ENCODE data around the gene THBD. TPM values are rescaled to one million over a fixed set of nuclear protein-coding genes. Genes with fewer than 3 reads are reported as not detected.

Gene THBD
- total RNA-seq, 1 experiment from 2014 or later: 0.28 TPM

DNA sequence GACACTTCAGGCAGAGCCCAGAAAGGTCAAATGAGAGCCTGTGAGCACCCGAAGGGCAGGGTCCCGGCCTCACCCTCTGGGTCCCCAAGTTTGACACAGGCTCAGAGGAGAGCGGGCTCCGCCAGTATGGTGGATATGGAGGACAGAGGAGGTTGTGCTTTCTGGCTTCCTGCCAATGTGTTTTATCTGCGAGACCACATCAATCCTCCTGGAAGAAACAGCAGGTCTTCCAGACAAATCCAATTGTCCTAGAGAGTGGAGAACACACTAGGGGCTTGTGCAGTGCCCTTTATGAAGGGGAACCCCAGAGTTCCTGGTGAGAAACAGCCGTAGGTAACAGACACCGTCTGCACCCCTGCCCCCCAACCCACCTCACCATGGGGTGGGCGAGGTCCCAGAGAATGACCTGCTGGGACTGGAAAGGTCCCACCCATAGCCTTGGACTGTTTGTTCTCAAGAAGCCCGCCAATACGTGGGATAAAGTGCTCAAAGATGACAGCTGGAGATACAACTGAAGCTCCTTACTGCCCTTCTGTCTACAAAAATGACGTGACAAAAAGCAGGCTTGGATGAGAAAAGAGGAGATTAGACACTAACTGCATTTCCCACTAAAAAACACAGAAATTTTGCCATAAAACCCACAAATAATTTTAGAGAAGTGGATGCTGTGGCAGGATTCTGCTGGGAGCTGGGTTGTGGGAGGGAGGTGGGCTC lies 38.3 kb downstream of the THBD start:
- no peak overlapping the region for H2AK5ac ChIP-seq (ENCODE audit: insufficient read length, low read length)
- no peaks in the 10 kb centered on the region for H3K23me2 ChIP-seq (ENCODE audit: insufficient read length, low read depth, low read length, poor library complexity, severe bottlenecking)
- H3K79me2 ChIP-seq (ENCODE audit: insufficient read depth, low read length): no peaks in the 10 kb centered on the region
- no peak overlapping the region for H2BK120ac ChIP-seq (ENCODE audit: low read depth, low read length, poor library complexity, severe bottlenecking)
- H2BK12ac ChIP-seq (ENCODE audit: insufficient read length, low read depth, low read length): no peak overlapping the region
- H3K79me1 ChIP-seq (ENCODE audit: insufficient read depth, low read depth, low read length, poor library complexity, severe bottlenecking): no peaks in the 10 kb centered on the region
- no peak for DNase-seq
- H3K18ac ChIP-seq (ENCODE audit: insufficient read length, low read depth, low read length): no peak overlapping the region
- H3K36me3 Mint-ChIP-seq (ENCODE audit: insufficient read depth in 1 of 3, low read depth in 3 of 3): no peaks in the 10 kb centered on the region
- no peak overlapping the region for H2BK5ac ChIP-seq (ENCODE audit: insufficient read length, low read length)
- H3T11ph ChIP-seq (ENCODE audit: low read length): no peak overlapping the region
- no peak overlapping the region for H3K27ac Mint-ChIP-seq
- no peak overlapping the region for H2BK20ac ChIP-seq (ENCODE audit: low read depth, low read length, poor library complexity, severe bottlenecking)
- H2AFZ ChIP-seq (ENCODE audit: low read length): no peak overlapping the region
- peaks cover 7 to 10% of the 10 kb centered on the region in 2 experiments for H3K4me1 Mint-ChIP-seq
- no peaks in the 10 kb centered on the region for H3K27me3 Mint-ChIP-seq (ENCODE audit: low read depth)
- no peak overlapping the region for H3K56ac ChIP-seq (ENCODE audit: insufficient read length, low read depth, low read length)
- no peak overlapping the region for H3K4me2 ChIP-seq (ENCODE audit: insufficient read depth, insufficient read length, low read length)
- no peak overlapping the region for H4K91ac ChIP-seq (ENCODE audit: insufficient read length, low read depth, low read length)
- H3K4me3 Mint-ChIP-seq: no peak overlapping the region
- no peaks in the 10 kb centered on the region for H3K9me3 ChIP-seq (ENCODE audit: control insufficient read depth, low read depth, low read length)
- no peak overlapping the region for H3K27ac ChIP-seq (ENCODE audit: insufficient read length, low read depth, low read length)
- no peaks in the 10 kb centered on the region for H3K9me3 Mint-ChIP-seq
- TF ChIP-seq, protein P1, sequence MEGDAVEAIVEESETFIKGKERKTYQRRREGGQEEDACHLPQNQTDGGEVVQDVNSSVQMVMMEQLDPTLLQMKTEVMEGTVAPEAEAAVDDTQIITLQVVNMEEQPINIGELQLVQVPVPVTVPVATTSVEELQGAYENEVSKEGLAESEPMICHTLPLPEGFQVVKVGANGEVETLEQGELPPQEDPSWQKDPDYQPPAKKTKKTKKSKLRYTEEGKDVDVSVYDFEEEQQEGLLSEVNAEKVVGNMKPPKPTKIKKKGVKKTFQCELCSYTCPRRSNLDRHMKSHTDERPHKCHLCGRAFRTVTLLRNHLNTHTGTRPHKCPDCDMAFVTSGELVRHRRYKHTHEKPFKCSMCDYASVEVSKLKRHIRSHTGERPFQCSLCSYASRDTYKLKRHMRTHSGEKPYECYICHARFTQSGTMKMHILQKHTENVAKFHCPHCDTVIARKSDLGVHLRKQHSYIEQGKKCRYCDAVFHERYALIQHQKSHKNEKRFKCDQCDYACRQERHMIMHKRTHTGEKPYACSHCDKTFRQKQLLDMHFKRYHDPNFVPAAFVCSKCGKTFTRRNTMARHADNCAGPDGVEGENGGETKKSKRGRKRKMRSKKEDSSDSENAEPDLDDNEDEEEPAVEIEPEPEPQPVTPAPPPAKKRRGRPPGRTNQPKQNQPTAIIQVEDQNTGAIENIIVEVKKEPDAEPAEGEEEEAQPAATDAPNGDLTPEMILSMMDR (conservative IDR thresholded peaks at IDR 0.05): no peak
- H4K20me1 ChIP-seq (ENCODE audit: control insufficient read depth, insufficient read depth, insufficient read length): no peaks in the 10 kb centered on the region
- H3K14ac ChIP-seq (ENCODE audit: insufficient read depth, low read length): no peak overlapping the region
- no peak overlapping the region for H4K8ac ChIP-seq (replicated peaks; ENCODE audit: insufficient read length, low read depth, low read length)
- H3K27me3 ChIP-seq (ENCODE audit: insufficient read depth, low read length): no peaks in the 10 kb centered on the region
- H3K4ac ChIP-seq (ENCODE audit: low read depth, low read length): no peak overlapping the region
- H3K4me1 ChIP-seq (ENCODE audit: insufficient read depth, low read length): peaks cover 5% of the 10 kb centered on the region; the same call in 1 of the 2 replicates
- WGBS (ENCODE audit: extremely low coverage, insufficient read length, low lambda C conversion rate): no CpG with 5 or more reads among the region's 11 CpGs
- H4K5ac ChIP-seq (ENCODE audit: insufficient read length, low read depth, low read length): no peak overlapping the region
- no peak overlapping the region for H3K23ac ChIP-seq (ENCODE audit: insufficient read length, low read depth, low read length)
- H3K9ac ChIP-seq (ENCODE audit: extremely low read depth, insufficient read length, low read length): no peak overlapping the region
- H2BK15ac ChIP-seq (ENCODE audit: low read depth, low read length): no peak overlapping the region
